HG02884 (cell line): ENCODE data around the gene SSX2IP.

Source experiments
- ATAC-seq: cut with Tn5 transposase; IDR thresholded peaks from one replicate; pipeline ENCODE4 v1.9.1; 2021; ENCODE audit warnings: mild to moderate bottlenecking, moderate library complexity; ENCODE audit not compliant: unreplicated experiment

The SSX2IP gene

GRCh38 chr1:84711869-84712268 lies 21.6 kb upstream of the SSX2IP start:
- no peak for ATAC-seq

GRCh38 chr1:84711121-84711520 lies 20.9 kb upstream of the SSX2IP start:
- no peak for ATAC-seq

GRCh38 chr1:84709131-84709530 lies 18.9 kb upstream of the SSX2IP start:
- no peak for ATAC-seq

GRCh38 chr1:84708031-84708430 lies 17.8 kb upstream of the SSX2IP start:
- ATAC-seq: no peak

GRCh38 chr1:84705513-84705912 lies 15.3 kb upstream of the SSX2IP start:
- ATAC-seq: no peak

- no peak for ATAC-seq
Observed at GRCh38 chr1:84704872-84705417, 14.7 kb upstream of the SSX2IP start.

- ATAC-seq: no peak
Observed at GRCh38 chr1:84703431-84703830, 13.2 kb upstream of the SSX2IP start.

- no peak for ATAC-seq
Observed at GRCh38 chr1:84702143-84702542, 11.9 kb upstream of the SSX2IP start.

GRCh38 chr1:84701376-84701775 lies 11.1 kb upstream of the SSX2IP start:
- no peak for ATAC-seq

- peak; percentile 84 for ATAC-seq
Observed at GRCh38 chr1:84700070-84700469, 9.8 kb upstream of the SSX2IP start.

- ATAC-seq: no peak
Observed at GRCh38 chr1:84698151-84699110, 8.2 kb upstream of the SSX2IP start.

- no peak for ATAC-seq
Observed at GRCh38 chr1:84693785-84694184, 3.5 kb upstream of the SSX2IP start.

GRCh38 chr1:84693005-84693404 lies 2.7 kb upstream of the SSX2IP start:
- no peak for ATAC-seq

GRCh38 chr1:84692391-84692790 lies 2.1 kb upstream of the SSX2IP start:
- ATAC-seq: no peak

GRCh38 chr1:84691122-84691783 lies 992 bp upstream of the SSX2IP start:
- no peak for ATAC-seq

GRCh38 chr1:84689514-84690396 lies 506 bp downstream of the SSX2IP start:
- ATAC-seq: peak; percentile 18

GRCh38 chr1:84688463-84689061 lies 1.7 kb downstream of the SSX2IP start:
- no peak for ATAC-seq

GRCh38 chr1:84687714-84688462 lies 2.4 kb downstream of the SSX2IP start:
- no peak for ATAC-seq

- ATAC-seq: no peak
Observed at GRCh38 chr1:84686223-84686622, 4.0 kb downstream of the SSX2IP start.

- ATAC-seq: no peak
Observed at GRCh38 chr1:84683508-84683907, 6.8 kb downstream of the SSX2IP start.
